ENCODE data around the gene ZNF527.
"Not testable (repeated sequence)": the region's sequence is repeated elsewhere in the genome, so short reads cannot be mapped to it uniquely, and the experiment has no call there.

ZNF527 gene

GRCh38 chr19:37370880-37371661 lies at the start of gene ZNF527:
TSS of gene ZNF527 (plus strand) at chr19:37371099. CDS start at chr19:37374199, 3,100 bp downstream.
- DNase-seq = peak; percentile 96

GRCh38 chr19:37329686-37330085 lies 41.2 kb upstream of the ZNF527 start:
- no peak for DNase-seq

GRCh38 chr19:37332839-37333238 lies 38.1 kb upstream of the ZNF527 start:
- DNase-seq = no peak

- DNase-seq = no peak
Observed at GRCh38 chr19:37333457-37333856, 37.4 kb upstream of the ZNF527 start.

- DNase-seq = no peak
Observed at GRCh38 chr19:37334179-37335071, 36.5 kb upstream of the ZNF527 start.

GRCh38 chr19:37342753-37343152 lies 28.1 kb upstream of the ZNF527 start:
- no peak for DNase-seq

GRCh38 chr19:37346091-37346490 lies 24.8 kb upstream of the ZNF527 start:
- no peak for DNase-seq

GRCh38 chr19:37348060-37348459 lies 22.8 kb upstream of the ZNF527 start:
- no peak for DNase-seq

GRCh38 chr19:37353968-37354367 lies 16.9 kb upstream of the ZNF527 start:
- DNase-seq = no peak

GRCh38 chr19:37355901-37356300 lies 15.0 kb upstream of the ZNF527 start:
- DNase-seq = no peak

GRCh38 chr19:37361994-37362393 lies 8.9 kb upstream of the ZNF527 start:
- DNase-seq = no peak

- DNase-seq = no peak
Observed at GRCh38 chr19:37362733-37363132, 8.2 kb upstream of the ZNF527 start.

- peak; percentile 5 for DNase-seq
Observed at GRCh38 chr19:37370386-37370879, 466 bp upstream of the ZNF527 start.

GRCh38 chr19:37389234-37389633 lies 18.3 kb downstream of the ZNF527 start:
- no peak for DNase-seq

- not testable (repeated sequence) for DNase-seq
Observed at GRCh38 chr19:37391399-37391798, 20.5 kb downstream of the ZNF527 start.

- no peak for DNase-seq
Observed at GRCh38 chr19:37401078-37401477, 30.2 kb downstream of the ZNF527 start.

GRCh38 chr19:37403403-37403802 lies 32.5 kb downstream of the ZNF527 start:
- DNase-seq = no peak

GRCh38 chr19:37406140-37406846 lies 35.4 kb downstream of the ZNF527 start:
- DNase-seq = not testable (repeated sequence)

- no peak for DNase-seq
Observed at GRCh38 chr19:37412700-37413099, 41.8 kb downstream of the ZNF527 start.

- DNase-seq = no peak
Observed at GRCh38 chr19:37413313-37414084, 42.6 kb downstream of the ZNF527 start.
